ENCODE results near the gene MKS1. TPM values are rescaled to one million over a fixed set of nuclear protein-coding genes. Genes with fewer than 3 reads are reported as not detected.

The MKS1 gene
- polyA plus RNA-seq, 3 donors from 2014 or later = 1.6 to 7.9 (median 6.4) TPM

DNA sequence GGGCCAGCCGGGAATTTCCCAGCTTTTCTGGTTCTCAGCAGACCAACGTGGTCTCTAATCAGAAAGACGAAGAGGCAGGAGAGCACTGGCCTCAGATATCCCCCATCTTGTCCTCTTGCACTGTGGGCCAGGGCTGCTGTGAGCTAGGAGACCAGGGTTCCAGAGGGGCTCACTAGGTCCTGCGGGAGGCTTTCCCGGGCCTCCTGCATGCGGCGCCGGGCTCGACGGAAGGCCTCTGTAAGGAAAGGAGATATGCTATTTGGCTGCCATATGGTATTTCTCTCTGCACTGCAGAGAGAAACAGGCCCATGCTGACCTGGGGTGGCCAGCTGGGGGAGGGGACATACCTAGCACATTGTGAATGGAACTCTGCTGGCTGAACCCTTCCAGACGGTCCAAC lies 13.1 kb downstream of the MKS1 start:
- H3K27me3 Mint-ChIP-seq (ENCODE audit: low read depth in 3 of 3) = peaks cover 0 to 3% (median 0%) of the 10 kb centered on the region in 3 donors
- H3K4me1 Mint-ChIP-seq = no peaks in the 10 kb centered on the region
- no peak for DNase-seq
- no peak overlapping the region for H3K27ac Mint-ChIP-seq
- H3K4me3 Mint-ChIP-seq = no peak overlapping the region
- H3K9me3 Mint-ChIP-seq = no peaks in the 10 kb centered on the region
- peaks cover 12 to 22% (median 20%) of the 10 kb centered on the region in 3 donors for H3K36me3 Mint-ChIP-seq

DNA sequence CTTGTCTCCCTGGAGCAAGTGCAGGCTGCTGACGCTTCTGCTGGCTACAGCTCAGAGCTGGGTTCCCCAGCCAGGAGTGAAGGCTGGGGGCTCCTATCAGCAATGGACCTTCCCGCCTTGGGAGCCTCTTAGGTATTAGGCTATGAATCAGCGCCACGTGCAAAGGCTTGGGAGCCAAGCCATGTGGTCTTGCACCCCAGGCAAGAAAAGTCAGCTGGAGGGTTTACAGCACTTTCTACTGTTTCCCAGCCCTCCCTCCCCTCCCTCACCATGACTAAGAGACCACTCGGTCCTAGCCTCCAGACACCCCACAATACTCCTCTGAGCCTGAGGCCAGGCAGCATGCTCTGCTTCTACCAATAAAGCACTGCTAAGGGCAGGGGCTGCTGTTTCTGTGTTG lies 14.3 kb downstream of the MKS1 start:
- Mint-ChIP-seq H3K4me3 (no peak overlapping the region), H3K4me1 (peaks cover 0 to 1% of the 10 kb centered on the region in 2 donors), H3K27me3 (ENCODE audit: low read depth in 3 of 3) (peaks cover 0 to 3% (median 3%) of the 10 kb centered on the region in 3 donors), H3K36me3 (peaks cover 7 to 16% (median 13%) of the 10 kb centered on the region in 3 donors), H3K9me3 (no peaks in the 10 kb centered on the region), H3K27ac (no peak overlapping the region)
- no peak for DNase-seq

DNA sequence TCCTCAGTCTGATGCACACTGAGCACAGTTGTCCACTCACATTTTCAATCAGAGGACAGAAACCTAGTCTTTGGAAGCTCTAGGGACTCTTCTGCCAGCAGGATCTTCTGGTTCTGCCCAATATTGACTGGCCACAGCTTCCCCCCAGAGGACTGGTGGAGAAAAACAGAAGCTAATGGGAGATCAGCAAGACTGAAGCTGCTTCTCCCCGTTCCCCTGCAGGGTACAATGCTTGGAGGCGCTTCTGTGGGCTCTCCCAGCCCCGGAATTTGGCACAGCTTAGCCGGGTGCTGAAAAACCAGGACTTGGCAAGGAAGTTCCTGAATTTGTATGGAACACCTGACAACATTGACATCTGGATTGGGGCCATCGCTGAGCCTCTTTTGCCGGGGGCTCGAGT lies 16.2 kb downstream of the MKS1 start:
- Mint-ChIP-seq H3K9me3 (no peaks in the 10 kb centered on the region), H3K27ac (no peak overlapping the region), H3K4me3 (no peak overlapping the region), H3K4me1 (peaks cover 0 to 1% of the 10 kb centered on the region in 2 donors), H3K27me3 (ENCODE audit: low read depth in 3 of 3) (peaks cover 3% of the 10 kb centered on the region in 3 donors), H3K36me3 (peaks cover 0 to 8% (median 4%) of the 10 kb centered on the region in 3 donors)
- DNase-seq = no peak

DNA sequence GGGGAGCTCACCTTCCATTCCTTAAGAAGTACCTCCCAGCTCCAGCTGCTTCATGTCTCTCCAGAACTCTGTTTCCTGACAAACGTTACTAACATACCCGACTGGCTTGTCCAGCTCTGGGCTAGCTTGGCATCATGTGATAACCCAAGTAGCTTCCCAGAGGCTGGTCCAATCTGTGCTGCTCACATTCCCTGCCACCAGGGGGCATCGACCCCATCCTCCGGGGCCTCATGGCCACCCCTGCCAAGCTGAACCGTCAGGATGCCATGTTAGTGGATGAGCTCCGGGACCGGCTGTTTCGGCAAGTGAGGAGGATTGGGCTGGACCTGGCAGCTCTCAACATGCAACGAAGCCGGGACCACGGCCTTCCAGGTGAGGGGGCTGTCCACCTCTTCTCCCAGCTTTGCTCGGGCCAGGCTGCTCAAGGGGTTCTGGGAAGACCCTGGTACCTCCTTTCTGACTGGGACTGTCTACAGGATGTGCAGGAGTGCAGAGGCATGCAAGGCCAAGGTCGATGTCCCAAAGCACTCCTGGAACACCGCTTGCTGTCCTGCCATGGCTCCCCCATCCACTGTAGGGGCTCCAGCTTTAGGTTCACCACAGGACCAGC lies 18.9 kb downstream of the MKS1 start:
- H3K27me3 Mint-ChIP-seq (ENCODE audit: low read depth in 3 of 3) = peaks cover 3 to 8% (median 6%) of the 10 kb centered on the region in 3 donors
- no peaks in the 10 kb centered on the region for H3K9me3 Mint-ChIP-seq
- H3K27ac Mint-ChIP-seq = no peak overlapping the region
- peak; percentile 34 to 44 (median 35) for DNase-seq
- H3K4me1 Mint-ChIP-seq = peaks cover 0 to 1% of the 10 kb centered on the region in 2 donors
- H3K4me3 Mint-ChIP-seq = no peak overlapping the region
- H3K36me3 Mint-ChIP-seq = peaks cover 0 to under 1% (median 0%) of the 10 kb centered on the region in 3 donors

DNA sequence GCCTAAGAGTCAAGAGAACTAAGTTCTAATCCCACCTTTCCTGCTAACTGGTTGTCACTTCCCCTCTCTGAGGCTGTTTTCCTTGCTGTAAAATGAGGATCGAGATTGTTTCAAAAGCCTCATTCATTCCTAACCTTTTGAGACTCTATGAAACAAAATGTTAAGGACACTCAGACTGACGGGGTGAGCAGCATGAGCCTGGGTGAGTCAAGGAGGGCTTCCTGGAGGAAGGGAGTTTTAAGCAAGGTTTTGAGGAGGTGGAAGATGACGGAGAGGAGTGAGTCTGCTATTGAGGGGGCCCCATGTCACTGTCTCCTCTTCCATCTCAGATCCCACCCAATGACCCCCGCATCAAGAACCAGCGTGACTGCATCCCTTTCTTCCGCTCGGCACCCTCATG lies 22.4 kb downstream of the MKS1 start:
- Mint-ChIP-seq H3K4me3 (no peak overlapping the region), H3K9me3 (no peaks in the 10 kb centered on the region), H3K4me1 (peaks cover 0 to 1% of the 10 kb centered on the region in 2 donors), H3K27ac (no peak overlapping the region), H3K27me3 (ENCODE audit: low read depth in 3 of 3) (peaks cover 3 to 10% (median 4%) of the 10 kb centered on the region in 3 donors), H3K36me3 (no peaks in the 10 kb centered on the region)
- DNase-seq = no peak

DNA sequence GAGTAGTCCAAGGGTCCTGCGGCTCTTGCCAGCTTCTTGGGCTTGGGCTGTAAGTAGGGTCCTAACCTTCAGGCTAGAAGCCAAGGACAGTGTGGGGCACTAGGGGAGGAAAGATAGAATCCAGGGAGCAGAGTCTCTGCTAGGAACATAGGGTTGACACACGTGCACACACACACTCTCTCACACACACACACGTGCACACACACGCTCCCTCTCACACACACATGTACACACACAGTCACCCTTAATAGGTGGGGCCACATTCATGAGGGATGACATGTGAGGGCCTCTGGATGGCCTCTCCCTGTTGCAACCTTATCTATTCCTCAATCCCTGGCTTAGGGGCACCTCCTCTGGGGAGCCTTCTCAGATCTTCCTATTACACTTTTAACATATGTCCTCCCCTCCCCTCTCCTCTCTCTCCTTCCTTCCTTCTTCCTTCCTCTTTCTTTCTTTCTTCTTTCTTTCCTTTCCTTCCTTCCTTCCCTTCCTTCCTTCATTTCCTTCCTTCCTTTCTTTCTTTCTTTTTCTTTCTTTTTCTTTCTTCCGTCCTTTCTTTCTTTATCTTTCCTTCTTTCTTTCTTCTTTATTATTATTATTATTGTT lies 23.4 kb downstream of the MKS1 start:
- H3K4me1 Mint-ChIP-seq = peaks cover 0 to 1% of the 10 kb centered on the region in 2 donors
- H3K27me3 Mint-ChIP-seq (ENCODE audit: low read depth in 3 of 3) = peaks cover 3 to 10% (median 4%) of the 10 kb centered on the region in 3 donors
- DNase-seq = no peak
- no peaks in the 10 kb centered on the region for H3K36me3 Mint-ChIP-seq
- H3K9me3 Mint-ChIP-seq = no peaks in the 10 kb centered on the region
- H3K4me3 Mint-ChIP-seq = no peak overlapping the region
- no peak overlapping the region for H3K27ac Mint-ChIP-seq

DNA sequence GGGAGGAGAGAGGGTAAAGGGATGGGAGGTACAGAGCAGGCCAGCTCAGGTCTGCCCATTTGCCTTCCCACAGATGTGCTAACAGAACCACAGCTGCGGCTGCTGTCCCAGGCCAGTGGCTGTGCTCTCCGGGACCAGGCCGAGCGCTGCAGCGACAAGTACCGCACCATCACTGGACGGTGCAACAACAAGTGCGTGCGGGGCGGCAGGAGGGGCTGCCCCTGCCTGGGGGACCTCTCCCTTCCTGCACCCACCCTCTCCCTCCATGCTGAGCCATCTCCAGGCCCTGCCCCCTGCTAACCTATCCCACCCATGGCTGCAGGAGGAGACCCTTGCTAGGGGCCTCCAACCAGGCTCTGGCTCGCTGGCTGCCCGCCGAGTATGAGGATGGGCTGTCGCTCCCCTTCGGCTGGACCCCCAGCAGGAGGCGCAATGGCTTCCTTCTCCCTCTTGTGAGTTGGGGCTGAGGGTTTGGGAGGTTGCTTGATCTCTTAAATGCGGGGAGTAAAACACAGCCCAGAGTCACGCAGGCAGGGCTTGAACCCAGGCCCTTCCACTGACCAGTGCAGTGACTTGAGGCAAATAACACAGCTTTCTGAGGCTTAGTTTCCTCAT lies 25.3 kb downstream of the MKS1 start:
- Mint-ChIP-seq H3K4me1 (no peaks in the 10 kb centered on the region), H3K4me3 (no peak overlapping the region), H3K36me3 (no peaks in the 10 kb centered on the region), H3K27me3 (ENCODE audit: low read depth in 3 of 3) (peaks cover 3 to 8% (median 4%) of the 10 kb centered on the region in 3 donors), H3K9me3 (no peaks in the 10 kb centered on the region), H3K27ac (no peak overlapping the region)
- DNase-seq = no peak

DNA sequence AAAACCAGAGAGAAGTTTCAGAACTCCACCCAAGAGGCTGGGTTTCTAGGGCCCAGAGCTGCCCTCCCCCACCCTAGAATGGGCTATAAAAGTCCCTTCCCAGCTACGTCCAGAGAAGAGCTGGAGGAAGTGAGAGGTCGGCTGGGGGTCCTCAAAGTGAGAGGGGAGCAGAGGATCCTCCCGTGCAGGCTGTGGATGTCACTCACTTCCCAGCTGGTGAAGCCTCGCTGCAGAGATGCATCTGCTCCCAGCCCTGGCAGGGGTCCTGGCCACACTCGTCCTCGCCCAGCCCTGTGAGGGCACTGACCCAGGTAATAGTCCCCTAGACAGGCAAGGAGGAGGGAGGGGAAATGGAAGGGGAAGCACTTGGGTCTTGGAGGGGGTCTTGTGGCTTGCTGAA lies 26.4 kb downstream of the MKS1 start, which contains the start of gene EPX:
EPX (plus strand) TSS at position 115 of the 400 bp plus-strand sequence; CDS start at position 236, 121 bp downstream.
- no peak for DNase-seq
- Mint-ChIP-seq H3K36me3 (no peaks in the 10 kb centered on the region), H3K4me1 (no peaks in the 10 kb centered on the region), H3K27ac (no peak within 1 kb of the TSS), H3K4me3 (no peak within 1 kb of the TSS), H3K9me3 (no peaks in the 10 kb centered on the region), H3K27me3 (ENCODE audit: low read depth in 3 of 3) (peaks cover 0 to 11% (median 6%) of the 10 kb centered on the region in 3 donors)

DNA sequence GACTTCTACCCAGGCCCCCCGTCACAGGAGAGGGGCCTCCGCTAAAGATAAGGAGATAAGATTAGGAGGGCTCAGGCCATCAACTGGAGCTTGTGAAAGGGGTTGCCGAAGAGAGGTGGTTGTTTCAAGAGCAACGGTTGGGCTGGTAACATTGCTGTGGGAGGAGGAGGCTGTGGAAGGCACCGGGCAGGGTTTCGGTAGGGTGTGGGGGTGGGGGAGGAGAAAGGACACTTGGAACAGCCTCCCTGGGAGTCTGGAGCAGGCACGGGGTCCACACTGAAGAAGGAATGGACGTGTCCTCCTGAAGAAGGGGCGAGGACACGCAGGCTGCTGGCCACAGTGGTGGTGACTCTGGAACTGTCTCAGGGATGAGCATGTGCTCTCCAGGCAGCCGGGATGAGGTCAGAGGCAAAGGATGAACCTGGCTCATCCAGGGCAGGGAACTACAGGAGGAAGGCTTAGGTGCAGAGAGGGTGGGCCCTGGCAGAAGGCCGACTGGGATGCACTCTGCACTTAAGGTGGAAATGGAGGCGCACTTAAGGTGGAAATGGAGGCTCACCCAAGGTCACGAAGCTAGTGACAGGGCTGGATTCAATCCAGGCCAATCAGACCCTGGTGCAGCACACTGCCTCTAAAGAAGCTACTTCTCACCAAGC lies 27.7 kb downstream of the MKS1 start:
- Mint-ChIP-seq H3K36me3 (no peaks in the 10 kb centered on the region), H3K4me3 (no peak overlapping the region), H3K27ac (no peak overlapping the region), H3K27me3 (ENCODE audit: low read depth in 3 of 3) (peaks cover 0 to 9% (median 6%) of the 10 kb centered on the region in 3 donors), H3K9me3 (no peaks in the 10 kb centered on the region), H3K4me1 (no peaks in the 10 kb centered on the region)
- no peak for DNase-seq

DNA sequence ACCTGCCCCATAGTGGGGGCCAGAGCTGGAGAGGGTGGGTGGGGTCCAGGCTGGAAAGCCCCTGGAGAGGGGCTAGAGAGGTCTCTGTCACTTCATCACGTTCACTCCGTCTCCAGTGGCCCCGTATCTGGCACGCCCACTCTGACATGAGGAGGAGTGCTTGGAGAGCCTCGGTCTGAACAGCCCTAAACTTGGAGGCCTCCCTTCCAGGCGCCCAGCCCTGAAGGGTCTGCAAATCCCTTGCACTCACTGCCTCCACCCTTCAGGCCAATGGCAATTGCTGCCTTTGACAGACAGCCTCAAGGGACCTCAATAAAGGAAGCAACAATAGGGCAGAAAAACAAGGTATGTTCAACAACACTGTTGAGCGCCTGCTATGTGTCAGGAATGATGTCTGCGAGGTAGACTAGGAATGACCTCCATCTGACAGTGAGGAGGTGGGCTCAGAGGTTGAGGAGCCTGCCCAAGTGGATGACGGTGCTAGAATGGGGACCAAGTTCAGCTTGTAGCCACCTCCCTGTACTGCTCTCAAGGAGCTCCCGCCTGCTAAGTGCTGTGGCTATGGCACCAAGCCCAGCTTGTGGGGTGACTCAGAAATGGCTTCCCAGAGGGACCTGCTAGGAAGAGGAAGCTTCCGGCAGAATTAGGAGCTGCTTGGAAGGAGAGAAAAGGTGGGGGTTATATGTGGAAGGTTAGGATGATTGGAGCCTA lies 29.5 kb downstream of the MKS1 start:
- Mint-ChIP-seq H3K4me3 (no peak overlapping the region), H3K36me3 (no peaks in the 10 kb centered on the region), H3K27ac (peak overlapping the region in 1 of 6 donors; percentile 49), H3K27me3 (ENCODE audit: low read depth in 3 of 3) (peaks cover 0 to 6% (median 6%) of the 10 kb centered on the region in 3 donors), H3K4me1 (peaks cover 0 to 3% of the 10 kb centered on the region in 2 donors), H3K9me3 (no peaks in the 10 kb centered on the region)
- no peak for DNase-seq

DNA sequence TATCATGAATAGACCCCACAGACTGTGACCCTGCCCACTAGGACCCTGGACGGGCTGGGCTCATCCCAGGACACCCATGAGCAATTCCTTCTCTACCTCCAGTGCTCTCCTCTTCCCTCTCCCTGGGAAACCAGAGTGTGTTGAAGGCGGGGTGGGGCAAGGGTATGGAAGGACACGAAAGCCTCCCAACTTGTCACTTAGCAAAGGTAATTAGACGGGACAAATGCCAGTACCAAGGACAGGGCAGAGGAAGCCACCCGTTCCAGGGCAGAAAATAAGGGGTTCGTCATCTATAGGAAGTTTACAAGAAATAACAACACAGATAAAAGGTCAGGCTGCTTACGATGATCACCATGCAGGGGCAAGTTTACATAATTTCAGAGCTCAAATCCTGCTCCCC lies 31.4 kb downstream of the MKS1 start:
- Mint-ChIP-seq H3K4me1 (peaks cover 0 to 3% of the 10 kb centered on the region in 2 donors), H3K27ac (no peak overlapping the region)

DNA sequence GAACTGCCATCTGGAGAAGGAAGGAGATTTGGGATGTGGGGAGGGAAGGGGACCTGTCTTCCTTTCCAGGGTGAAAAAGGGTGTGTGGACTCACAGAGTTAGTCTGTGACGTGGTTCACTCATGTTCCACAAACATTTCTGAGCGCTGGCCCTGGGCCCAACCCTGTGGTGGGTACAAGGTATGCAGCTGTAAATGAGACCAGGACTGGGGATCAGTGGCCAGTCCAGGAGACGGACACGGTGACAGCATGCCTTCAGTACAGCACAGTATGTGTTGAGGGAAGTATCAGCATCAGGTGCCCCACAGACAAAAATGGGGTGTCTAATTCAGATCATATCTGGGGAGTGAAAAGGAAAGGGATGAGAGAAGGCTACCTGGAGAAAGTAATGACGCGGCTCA lies 32.0 kb downstream of the MKS1 start:
- no peak for DNase-seq
- H3K9me3 Mint-ChIP-seq = no peaks in the 10 kb centered on the region
- H3K36me3 Mint-ChIP-seq = no peaks in the 10 kb centered on the region
- H3K4me1 Mint-ChIP-seq = peaks cover 0 to 3% of the 10 kb centered on the region in 2 donors
- H3K27me3 Mint-ChIP-seq (ENCODE audit: low read depth in 3 of 3) = peaks cover 0 to 9% (median 4%) of the 10 kb centered on the region in 3 donors
- H3K27ac Mint-ChIP-seq = peak overlapping the region in 1 of 6 donors; percentile 55
- no peak overlapping the region for H3K4me3 Mint-ChIP-seq

More for the DNA sequence above, 31.4 kb downstream of the MKS1 start:
- H3K9me3 Mint-ChIP-seq = no peaks in the 10 kb centered on the region
- DNase-seq = no peak
- H3K4me3 Mint-ChIP-seq = no peak overlapping the region
- H3K27me3 Mint-ChIP-seq (ENCODE audit: low read depth in 3 of 3) = peaks cover 0 to 9% (median 6%) of the 10 kb centered on the region in 3 donors
- no peaks in the 10 kb centered on the region for H3K36me3 Mint-ChIP-seq

DNA sequence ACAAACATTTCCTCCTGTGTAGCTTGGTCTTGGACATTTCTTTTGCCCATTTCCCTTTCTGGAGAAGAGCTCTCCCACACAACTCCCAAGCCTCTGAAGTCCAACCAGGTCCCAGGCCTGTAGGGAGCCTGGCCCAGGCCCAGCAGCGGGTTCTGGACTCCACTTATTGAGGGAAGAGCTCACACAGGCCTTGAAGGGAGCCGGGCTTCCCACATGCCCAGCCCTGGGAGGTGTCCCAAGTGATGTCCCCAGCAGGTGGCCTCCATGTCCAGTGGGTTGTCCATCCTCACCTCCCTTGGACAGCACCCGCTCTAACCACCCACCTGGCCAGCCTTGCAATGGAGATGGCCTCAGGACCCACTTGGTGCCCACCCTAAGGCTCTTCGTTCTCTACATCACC lies 32.5 kb downstream of the MKS1 start:
- Mint-ChIP-seq H3K36me3 (no peaks in the 10 kb centered on the region), H3K4me3 (no peak overlapping the region), H3K27ac (no peak overlapping the region), H3K9me3 (no peaks in the 10 kb centered on the region), H3K4me1 (peaks cover 0 to 3% of the 10 kb centered on the region in 2 donors), H3K27me3 (ENCODE audit: low read depth in 3 of 3) (peaks cover 0 to 9% (median 4%) of the 10 kb centered on the region in 3 donors)
- DNase-seq = no peak
